NCI-H2107 treated with DMSO at 0.1 percent for 48 hours (cell line): Measurements from ENCODE around the gene FAT2.
"Not testable (repeated sequence)": the region's sequence is repeated elsewhere in the genome, so short reads cannot be mapped to it uniquely, and the experiment has no call there.

Experiments used
- DNase-seq: peaks from one replicate; lab custom pipeline; 2025; ENCODE audit not compliant: unreplicated experiment; lab: John Stamatoyannopoulos, UW

The FAT2 gene

GRCh38 chr5:151581812-151582583 lies 9.1 kb downstream of the FAT2 start:
- DNase-seq, result no peak

- no peak for DNase-seq
These were observed 9.8 kb downstream of the FAT2 start for GRCh38 chr5:151581347-151581746.

DNA sequence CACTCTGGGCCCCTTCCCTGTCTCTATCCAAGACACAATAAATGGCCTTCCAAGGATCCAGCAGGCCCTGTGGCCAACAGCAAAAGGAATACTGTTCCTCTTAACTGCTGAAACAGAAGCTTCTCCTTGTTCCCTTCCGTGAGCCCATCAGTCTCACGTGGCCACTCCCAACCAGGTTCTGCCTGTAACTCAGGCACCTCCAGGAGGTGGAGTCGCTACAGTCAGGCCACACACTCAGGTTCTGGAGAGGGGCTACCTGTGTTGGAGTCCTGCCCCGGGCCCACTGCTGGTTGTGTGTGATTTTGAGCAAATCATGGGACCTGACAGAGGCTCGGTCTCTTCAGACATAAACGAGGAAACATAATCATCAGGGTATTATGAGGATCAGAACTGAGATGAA lies 10.3 kb downstream of the FAT2 start:
- no peak for DNase-seq

GRCh38 chr5:151580239-151580638 lies 10.9 kb downstream of the FAT2 start:
- DNase-seq, result no peak

DNA sequence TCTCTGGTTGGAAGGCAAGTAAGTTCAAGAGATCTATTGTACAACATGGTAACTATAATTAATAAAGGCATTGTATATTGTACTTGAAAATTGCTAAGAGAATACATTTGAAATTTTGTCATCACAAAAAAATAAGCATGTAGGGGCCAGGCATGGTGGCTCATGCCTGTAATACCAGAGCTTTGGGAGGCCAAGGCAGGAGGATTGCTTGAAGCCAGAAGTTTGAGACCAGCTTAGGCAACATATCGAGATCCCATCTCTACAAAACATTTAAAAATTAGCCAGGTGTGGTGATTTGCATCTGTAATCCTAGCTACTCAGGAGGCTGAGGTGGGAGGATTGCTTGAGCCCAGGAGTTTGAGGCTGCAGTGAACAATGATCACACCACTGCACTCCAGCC lies 12.0 kb downstream of the FAT2 start:
- DNase-seq, result not testable (repeated sequence)

DNA sequence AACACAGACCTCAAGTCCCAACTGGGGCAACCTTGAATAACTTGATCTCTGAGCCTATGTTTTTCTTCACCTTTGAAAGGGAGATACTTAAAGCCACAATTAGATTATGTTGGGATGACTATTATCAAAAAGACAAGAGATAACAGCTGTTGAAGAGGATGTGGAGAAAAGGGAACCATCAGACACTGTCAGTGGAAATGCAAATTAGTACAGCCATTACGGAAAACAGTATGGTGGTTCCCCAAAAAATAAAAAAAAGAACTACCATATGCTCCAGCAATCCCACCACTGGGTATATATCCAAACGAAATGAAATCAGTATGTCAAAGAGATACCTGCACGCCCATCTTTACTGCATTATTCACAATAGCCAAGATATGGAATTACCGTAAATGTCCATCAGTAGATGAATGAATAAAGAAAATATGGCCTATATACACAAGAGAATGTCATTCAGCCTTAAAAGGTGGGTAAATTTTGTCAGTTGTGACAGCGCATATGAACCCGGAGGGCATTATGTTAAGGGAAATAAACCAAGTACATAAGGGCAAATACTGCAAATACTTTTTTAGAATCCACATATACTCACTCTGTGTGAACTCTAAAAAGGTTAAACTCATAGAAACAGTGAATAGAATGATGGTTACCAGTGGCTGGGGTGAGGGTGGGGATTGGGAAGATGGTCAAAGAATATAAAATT lies 12.7 kb downstream of the FAT2 start:
- no peak for DNase-seq

DNA sequence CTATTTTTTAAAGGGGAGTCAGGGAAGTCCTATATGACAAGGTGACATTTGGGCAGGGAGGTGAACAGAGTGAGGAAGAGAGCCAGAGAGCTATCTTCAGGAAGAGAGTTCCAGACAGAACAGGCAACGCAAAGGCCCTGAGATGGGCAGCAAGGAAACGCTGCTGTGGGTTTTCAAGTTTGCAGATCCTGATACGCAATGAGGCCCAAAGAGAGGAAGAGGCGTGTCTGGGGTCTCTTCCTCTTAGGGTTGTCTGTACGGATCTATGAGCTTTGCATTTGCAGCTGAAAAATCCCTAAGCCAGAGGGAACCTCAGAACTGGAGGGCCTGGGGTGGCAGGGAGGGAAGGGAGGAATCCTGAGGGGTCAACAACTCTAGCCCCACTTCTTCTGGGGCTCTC lies 13.6 kb downstream of the FAT2 start:
- no peak for DNase-seq

- no peak for DNase-seq
These were observed 16.6 kb downstream of the FAT2 start for GRCh38 chr5:151574444-151574996.

DNA sequence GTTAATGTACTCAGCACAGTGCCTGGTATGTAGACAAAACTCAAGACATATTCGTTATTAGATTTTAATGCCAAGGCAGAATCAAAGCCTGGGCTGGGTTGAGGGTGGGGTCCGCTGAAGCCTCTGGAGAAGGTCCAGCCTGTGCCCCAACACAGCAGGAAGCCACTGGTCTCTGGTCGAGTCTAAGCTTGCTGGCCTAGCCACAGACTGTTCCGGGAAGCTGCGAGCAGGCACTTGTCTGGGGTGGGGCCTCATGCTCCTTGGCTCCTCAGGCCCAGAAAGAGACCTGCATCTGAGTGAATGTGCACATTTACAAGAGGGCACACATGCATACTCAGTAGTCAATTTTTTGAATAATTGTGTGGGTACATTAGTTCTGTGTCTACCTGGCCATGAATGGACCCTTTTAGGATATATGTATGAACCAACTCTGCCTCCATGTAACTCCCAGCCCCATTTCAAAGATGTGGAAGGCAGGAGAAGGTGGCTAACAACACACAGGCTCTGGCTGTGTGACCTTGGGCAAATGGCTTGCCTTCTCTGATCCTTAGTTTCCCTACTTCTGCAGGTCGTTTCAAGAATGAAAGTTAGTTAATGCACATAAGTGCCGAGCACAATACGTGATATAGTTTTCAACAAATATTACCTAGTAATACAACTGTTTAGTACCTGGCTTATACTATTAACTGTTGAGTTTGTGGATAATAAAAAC lies 18.3 kb downstream of the FAT2 start:
- no peak for DNase-seq

- no peak for DNase-seq
These were observed 19.6 kb downstream of the FAT2 start for GRCh38 chr5:151571270-151572173.

DNA sequence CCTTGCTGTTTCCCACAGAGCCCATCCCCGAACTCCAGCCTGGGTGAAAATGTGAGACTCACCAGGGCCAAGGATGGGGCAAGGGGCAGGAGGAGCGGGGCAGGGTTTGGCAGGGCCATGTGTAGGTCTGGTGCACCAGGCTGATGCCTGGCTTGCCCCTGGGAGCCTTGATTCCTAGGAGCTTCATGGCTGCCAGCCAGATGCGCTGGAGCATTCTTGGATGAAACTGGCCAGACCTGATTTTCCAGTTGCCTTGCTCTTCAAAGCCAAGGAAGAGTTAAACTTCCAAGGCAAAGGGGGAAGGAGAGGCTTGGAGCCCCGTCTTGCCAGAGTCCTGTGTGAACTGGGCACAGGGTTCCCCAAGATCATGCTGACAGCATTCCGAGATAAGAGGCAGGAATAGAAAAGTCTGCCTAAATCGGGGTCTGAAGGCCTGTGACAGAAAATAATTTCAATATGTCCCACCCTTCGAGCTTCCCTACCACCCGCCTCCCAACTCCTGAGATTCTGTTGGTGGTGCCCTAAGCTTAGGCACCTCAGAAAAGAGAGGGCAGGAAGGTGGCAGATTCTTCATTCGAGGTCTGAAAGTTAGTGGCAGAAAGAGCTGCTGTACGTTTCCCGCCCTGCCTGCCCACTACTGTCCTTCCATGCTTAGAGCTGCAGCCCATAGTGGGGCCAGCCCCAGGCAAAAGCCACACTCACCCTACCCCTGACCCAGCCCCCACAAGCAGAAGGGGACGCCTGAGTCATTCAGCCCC lies 20.4 kb downstream of the FAT2 start:
- no peak for DNase-seq

- no peak for DNase-seq
These were observed 21.1 kb downstream of the FAT2 start for GRCh38 chr5:151570058-151570457.

- DNase-seq, result no peak
These were observed 21.7 kb downstream of the FAT2 start for GRCh38 chr5:151569132-151570046.

GRCh38 chr5:151568036-151568435 lies 23.1 kb downstream of the FAT2 start:
- no peak for DNase-seq

DNA sequence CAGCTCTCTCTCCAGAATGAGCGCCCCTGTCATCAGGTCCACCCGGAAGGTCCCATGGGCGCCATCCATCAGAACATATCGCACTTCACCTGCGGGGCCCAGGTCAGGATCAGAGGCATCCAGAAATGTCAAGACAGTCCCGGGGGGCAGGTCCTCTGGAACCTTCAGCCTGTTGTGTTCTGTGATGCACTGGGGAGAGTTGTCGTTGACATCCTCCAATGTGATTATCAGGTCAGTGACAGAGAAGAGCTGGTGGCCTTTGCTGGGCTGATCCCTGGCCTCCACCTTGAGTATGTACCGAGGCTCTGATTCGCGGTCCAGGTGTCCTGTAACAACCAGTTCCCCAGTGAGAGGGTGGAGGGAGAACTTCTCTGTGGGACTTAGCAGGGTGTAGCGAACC lies 25.2 kb downstream of the FAT2 start:
- DNase-seq, result no peak

DNA sequence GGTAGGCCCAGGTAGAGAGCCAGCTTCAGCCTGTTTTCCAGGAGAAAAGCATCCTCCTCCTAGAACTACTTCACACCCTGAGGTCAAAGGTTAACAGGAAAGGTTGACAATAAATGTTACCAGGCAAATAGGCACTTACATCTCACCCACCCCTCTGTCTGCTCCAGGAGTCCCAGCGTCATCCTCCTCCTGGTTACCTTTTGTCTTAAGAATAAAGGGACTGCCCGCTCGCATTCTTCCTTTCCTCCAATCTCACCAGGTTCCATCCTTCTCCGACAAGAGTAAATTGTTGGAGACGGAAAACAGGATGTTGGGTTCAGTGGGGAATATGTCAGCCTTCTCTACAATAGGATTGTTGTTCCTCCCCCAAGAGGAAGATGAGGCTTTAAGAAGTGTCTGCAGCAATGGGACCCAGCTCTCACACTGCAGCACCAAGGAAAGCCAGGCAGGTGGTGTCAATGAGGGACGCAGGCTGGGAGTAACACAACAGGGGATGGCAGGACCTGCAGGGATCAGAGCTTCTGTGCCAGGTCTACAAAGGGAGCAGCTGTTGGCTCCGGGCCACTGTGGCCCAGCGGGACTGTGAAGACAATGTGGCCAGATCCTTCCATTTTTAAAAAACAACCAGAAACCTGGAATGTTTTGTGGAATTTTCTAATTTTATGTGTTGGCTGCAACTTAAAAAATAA lies 29.0 kb downstream of the FAT2 start:
- DNase-seq, result no peak

GRCh38 chr5:151557951-151558350 lies 33.2 kb downstream of the FAT2 start:
- DNase-seq, result no peak

GRCh38 chr5:151557466-151557865 lies 33.7 kb downstream of the FAT2 start:
- DNase-seq, result no peak
